Measurements from ENCODE around the gene LAMA5. TPM values are rescaled to one million over a fixed set of nuclear protein-coding genes. Genes with fewer than 3 reads are reported as not detected.

The LAMA5 gene
- total RNA-seq, 6 experiments from 2014 or later, result 30.3 to 80.8 (median 47.1) TPM

DNA sequence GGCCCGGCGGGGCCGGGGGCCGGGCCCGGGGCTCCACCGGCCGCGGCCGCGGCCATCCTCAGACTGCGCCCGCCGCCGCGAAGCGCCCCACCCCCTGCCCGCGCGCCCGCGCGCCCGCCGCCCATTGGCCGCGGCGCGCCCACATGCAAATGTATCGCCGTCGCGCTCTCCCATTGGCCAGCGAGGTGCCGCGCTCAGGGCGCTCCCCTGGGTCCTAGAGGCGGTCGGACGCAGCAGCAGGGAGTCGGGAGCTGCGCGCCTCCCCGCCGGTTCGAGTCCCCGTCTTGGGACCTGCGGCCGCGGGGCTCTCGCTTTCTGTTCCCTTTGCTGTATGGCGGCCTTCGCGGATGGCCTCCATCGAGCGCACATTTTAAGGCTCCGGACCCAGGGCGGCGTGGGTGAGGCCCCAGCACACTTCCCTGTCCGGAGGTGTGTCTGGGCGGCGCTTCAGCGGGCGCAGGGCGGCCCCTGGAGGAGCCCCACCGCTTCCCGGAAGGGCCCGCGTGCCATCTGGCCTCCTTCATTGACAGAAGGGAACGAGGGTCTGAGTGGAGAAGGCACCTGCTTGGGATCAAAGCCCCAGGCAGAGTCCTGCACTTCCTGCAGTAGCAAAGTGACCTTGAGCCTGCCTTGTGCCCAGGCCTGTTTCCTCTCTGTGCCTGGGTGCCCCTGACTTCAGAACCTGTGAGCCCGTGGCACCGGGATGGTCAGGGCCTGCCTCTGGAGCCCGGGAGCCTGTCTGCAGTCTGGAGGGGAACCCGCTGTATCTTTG lies 40.3 kb upstream of the LAMA5 start, which contains the start of gene CABLES2:
TSS of gene CABLES2 (minus strand) at position 65 of the 772 bp plus-strand sequence. CDS start at position 56, 9 bp downstream.
- Histone ChIP-seq H3K9me3 (no peaks in the 10 kb centered on the region), H3K4me3 (peak within 1 kb of the TSS; percentile 55 to 68 (median 64)), H3K36me3 (no peaks in the 10 kb centered on the region), H3K4me1 (peaks cover 0 to 19% (median 6%) of the 10 kb centered on the region in 4 donors), H3K27me3 (no peaks in the 10 kb centered on the region), H3K27ac (no peak within 1 kb of the TSS)
- TF ChIP-seq, protein P1, sequence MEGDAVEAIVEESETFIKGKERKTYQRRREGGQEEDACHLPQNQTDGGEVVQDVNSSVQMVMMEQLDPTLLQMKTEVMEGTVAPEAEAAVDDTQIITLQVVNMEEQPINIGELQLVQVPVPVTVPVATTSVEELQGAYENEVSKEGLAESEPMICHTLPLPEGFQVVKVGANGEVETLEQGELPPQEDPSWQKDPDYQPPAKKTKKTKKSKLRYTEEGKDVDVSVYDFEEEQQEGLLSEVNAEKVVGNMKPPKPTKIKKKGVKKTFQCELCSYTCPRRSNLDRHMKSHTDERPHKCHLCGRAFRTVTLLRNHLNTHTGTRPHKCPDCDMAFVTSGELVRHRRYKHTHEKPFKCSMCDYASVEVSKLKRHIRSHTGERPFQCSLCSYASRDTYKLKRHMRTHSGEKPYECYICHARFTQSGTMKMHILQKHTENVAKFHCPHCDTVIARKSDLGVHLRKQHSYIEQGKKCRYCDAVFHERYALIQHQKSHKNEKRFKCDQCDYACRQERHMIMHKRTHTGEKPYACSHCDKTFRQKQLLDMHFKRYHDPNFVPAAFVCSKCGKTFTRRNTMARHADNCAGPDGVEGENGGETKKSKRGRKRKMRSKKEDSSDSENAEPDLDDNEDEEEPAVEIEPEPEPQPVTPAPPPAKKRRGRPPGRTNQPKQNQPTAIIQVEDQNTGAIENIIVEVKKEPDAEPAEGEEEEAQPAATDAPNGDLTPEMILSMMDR (IDR thresholded peaks at IDR 0.05), result peak in 2 of 4 donors; percentile 18 to 27
- no peak for TF ChIP-seq POLR2A (IDR thresholded peaks at IDR 0.05)
- DNase-seq (peak; percentile 93 to 97 (median 96)), ATAC-seq (peak; percentile 90 to 96 (median 92))
- intact Hi-C loops (cut with DNase I), result no loop called here
- WGBS (ENCODE audit: insufficient coverage, low coverage, low lambda C conversion rate, missing lambda C conversion rate), result 54% methylated on average over 3 of the region's 73 CpGs

DNA sequence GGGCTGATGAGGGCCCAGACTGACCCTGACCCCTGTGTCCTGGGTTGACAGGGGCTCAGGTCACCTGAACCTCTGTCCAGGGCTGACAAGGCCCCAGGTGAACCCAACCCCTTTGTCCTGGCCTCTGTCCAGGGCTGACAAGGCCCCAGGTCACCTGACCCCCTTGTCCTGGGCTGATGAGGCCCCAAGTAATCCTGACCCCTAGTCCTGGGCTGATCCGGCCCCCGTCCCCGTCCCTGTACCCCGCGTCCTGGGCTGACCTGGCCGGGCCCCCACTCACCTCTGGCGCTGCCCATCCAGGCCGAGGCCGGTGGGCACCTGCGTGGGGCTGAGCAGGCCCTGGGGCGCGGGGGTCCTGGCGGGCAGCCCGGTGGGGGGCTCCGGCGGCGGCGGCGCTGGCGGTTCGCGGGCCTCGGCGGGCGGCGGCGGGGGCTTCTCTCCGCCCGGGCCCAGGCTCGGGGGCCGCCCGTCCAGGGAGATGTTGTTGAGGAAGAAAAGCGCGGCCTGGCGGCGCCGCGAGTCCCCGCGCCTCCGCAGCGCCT lies 39.6 kb upstream of the LAMA5 start:
- H3K27me3 ChIP-seq, result no peaks in the 10 kb centered on the region
- no peaks in the 10 kb centered on the region for H3K9me3 ChIP-seq
- intact Hi-C loops (cut with DNase I), result no loop called here

DNA sequence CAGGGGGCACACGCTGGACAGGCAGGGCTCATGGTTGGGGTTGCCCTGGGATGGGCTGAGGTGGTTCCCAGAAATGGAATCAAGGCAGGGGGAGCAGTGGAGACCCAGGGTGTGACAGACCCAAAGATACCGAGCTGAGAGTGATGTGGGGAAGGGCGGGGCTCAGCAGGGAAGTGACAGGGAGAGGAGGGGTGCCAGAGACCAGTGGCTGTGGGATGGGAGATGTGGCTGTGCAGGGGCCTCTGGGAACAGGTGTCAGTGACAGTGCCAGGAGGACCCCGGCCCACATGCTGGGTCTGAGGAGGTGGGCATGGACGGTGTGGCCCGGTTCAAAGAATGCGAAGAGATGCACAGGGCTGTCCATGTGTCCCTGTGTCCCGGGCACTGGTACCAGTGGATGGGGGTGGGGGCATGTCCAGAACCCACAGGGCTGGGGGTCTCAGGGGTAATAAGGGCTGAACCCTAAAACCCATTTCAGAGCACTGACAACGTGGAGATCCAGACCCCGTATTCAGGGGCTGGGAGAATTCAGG lies 38.9 kb upstream of the LAMA5 start:
- no peaks in the 10 kb centered on the region for H3K27me3 ChIP-seq
- 57% methylated on average over 3 of the region's 10 CpGs for WGBS (ENCODE audit: insufficient coverage, low coverage, low lambda C conversion rate, missing lambda C conversion rate)
- DNase-seq, result no peak
- peak overlapping the region in 2 of 3 donors; percentile 55 to 68 for H3K4me3 ChIP-seq
- no peak overlapping the region for H3K27ac ChIP-seq
- no peaks in the 10 kb centered on the region for H3K9me3 ChIP-seq
- peaks cover 0 to 19% (median 6%) of the 10 kb centered on the region in 4 donors for H3K4me1 ChIP-seq
- intact Hi-C loops (cut with DNase I), result no loop called here
- H3K36me3 ChIP-seq, result no peaks in the 10 kb centered on the region
- TF ChIP-seq POLR2A (IDR thresholded peaks at IDR 0.05), result no peak
- TF ChIP-seq, protein P1 (IDR thresholded peaks at IDR 0.05), result no peak
- ATAC-seq, result no peak

More for the DNA sequence above, 39.6 kb upstream of the LAMA5 start:
- peak in 2 of 4 donors; percentile 1 to 4 for ATAC-seq
- peaks cover 0 to 19% (median 6%) of the 10 kb centered on the region in 4 donors for H3K4me1 ChIP-seq
- DNase-seq, result peak in 1 of 3 donors; percentile 65
- H3K27ac ChIP-seq, result no peak overlapping the region
- WGBS (ENCODE audit: insufficient coverage, low coverage, low lambda C conversion rate, missing lambda C conversion rate), result no CpG with 5 or more reads among the region's 42 CpGs
- TF ChIP-seq, protein P1 (IDR thresholded peaks at IDR 0.05), result no peak
- TF ChIP-seq POLR2A (IDR thresholded peaks at IDR 0.05), result no peak
- H3K36me3 ChIP-seq, result no peaks in the 10 kb centered on the region
- H3K4me3 ChIP-seq, result peak overlapping the region; percentile 55 to 68 (median 64)

DNA sequence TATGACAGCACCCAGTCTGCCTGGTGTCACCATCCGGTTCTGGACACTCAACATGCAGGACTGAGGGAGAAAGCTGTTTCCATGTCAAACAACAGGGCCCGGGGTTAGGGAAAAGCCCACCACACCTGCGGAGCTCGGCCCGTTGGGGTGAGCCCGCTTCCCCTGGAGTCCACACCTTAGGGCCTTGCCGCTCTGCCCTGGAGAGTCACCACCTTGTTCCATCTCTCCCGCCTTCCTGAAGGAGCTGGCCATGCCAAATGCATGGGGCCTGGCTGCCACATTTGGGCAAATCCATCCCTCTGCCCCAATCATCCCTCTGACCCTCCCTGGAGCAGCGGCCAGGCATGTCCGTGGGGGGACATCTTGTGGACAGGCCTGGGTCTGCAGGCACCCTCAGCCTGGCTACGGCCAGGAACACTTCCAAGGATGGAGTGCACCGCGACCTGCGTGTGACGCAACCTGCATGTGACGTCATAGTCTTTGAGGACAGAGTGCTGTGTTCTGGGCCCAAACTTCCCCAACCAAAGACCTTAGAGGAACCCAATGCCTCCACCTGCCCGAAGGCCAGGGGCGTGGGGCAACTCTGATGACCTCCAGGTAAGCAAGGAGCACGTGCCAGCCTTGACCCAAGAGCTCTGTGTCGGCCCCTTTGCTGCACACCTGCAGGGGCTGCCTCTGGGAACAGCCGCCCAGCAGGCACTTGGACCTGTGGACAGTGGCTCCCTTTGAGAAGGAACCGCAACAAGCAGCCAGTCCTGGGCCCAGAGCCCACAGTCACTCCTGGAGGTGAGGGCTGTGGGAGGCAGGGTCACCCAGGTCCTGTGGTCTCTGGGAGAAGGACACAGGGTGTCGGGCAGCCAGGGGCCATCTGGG lies 38.2 kb upstream of the LAMA5 start:
- intact Hi-C loops (cut with DNase I), result no loop called here

More for the DNA sequence above, 38.2 kb upstream of the LAMA5 start:
- no peak for TF ChIP-seq POLR2A (IDR thresholded peaks at IDR 0.05)
- TF ChIP-seq, protein P1 (IDR thresholded peaks at IDR 0.05), result peak; percentile 33 to 51 (median 43)
- WGBS (ENCODE audit: insufficient coverage, low coverage, low lambda C conversion rate, missing lambda C conversion rate), result 92% methylated on average over 2 of the region's 23 CpGs
- Histone ChIP-seq H3K27me3 (no peaks in the 10 kb centered on the region), H3K4me1 (peaks cover 0 to 19% (median 6%) of the 10 kb centered on the region in 4 donors), H3K36me3 (no peaks in the 10 kb centered on the region), H3K4me3 (no peak overlapping the region), H3K27ac (no peak overlapping the region), H3K9me3 (no peaks in the 10 kb centered on the region)
- DNase-seq (peak in 2 of 3 donors; percentile 54 to 78), ATAC-seq (peak; percentile 35 to 43 (median 40))

Data from right lobe of liver (tissue), 6 donors.